ENCODE data around the gene FAM229A. TPM values are rescaled to one million over a fixed set of nuclear protein-coding genes. Genes with fewer than 3 reads are reported as not detected.

FAM229A gene
- total and polyA plus RNA-seq, 2 experiments from 2014 or later = 3.6 to 4.2 TPM

DNA sequence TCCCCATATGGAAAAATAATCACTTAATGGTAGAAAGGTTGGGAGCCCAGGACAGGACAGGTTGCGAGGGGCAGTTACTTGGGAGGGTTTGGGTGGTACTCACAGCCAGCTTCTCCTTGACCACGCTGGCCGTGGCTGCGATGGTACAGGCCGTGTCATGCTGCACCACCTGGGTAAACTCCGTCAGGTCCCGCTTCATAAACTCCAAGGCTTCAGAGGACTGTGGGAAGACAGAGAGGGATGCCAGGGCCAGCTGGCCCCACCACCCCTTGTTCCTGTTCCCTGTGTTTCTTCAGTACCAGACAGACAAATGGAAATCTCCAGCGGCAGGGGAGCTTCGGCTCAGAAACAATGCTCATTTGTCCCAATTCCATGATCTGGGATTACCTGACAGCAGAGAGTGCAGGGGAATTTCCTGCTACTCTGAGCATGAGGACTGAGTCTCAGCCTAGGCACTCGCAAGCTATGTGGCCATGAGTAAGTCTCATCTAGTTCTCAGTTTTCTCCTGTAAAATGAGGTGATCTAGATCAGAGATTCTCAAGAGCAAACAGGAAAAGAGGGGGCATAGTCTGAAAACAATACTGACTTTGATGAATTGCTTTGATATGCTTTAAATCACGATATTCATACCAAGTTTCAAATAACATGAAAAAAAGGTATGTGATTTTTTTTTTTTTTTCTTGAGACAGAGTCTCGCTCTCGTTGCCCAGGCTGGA lies 24.5 kb upstream of the FAM229A start:
- TF ChIP-seq EZH2phosphoT487 (IDR thresholded peaks at IDR 0.05; ENCODE audit: unreplicated experiment) = no peak
- TF ChIP-seq, protein P1, sequence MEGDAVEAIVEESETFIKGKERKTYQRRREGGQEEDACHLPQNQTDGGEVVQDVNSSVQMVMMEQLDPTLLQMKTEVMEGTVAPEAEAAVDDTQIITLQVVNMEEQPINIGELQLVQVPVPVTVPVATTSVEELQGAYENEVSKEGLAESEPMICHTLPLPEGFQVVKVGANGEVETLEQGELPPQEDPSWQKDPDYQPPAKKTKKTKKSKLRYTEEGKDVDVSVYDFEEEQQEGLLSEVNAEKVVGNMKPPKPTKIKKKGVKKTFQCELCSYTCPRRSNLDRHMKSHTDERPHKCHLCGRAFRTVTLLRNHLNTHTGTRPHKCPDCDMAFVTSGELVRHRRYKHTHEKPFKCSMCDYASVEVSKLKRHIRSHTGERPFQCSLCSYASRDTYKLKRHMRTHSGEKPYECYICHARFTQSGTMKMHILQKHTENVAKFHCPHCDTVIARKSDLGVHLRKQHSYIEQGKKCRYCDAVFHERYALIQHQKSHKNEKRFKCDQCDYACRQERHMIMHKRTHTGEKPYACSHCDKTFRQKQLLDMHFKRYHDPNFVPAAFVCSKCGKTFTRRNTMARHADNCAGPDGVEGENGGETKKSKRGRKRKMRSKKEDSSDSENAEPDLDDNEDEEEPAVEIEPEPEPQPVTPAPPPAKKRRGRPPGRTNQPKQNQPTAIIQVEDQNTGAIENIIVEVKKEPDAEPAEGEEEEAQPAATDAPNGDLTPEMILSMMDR (conservative IDR thresholded peaks at IDR 0.05; ENCODE audit: low read depth in 2 of 2) = no peak
- TF ChIP-seq POLR2AphosphoS5 (IDR thresholded peaks at IDR 0.05; ENCODE audit: low read depth) = no peak
- TF ChIP-seq ZNF114 (CRISPR knock-in tag; IDR thresholded peaks at IDR 0.05) = no peak
- TF ChIP-seq JUNB (IDR thresholded peaks at IDR 0.05; ENCODE audit: unreplicated experiment) = no peak
- no peak for TF ChIP-seq CREB1 (CRISPR knock-in tag; IDR thresholded peaks at IDR 0.05; ENCODE audit: low read depth)
- no peak for TF ChIP-seq NANOG (IDR thresholded peaks at IDR 0.05; ENCODE audit: borderline replicate concordance)
- no peak for TF ChIP-seq STAT1 (IDR thresholded peaks at IDR 0.05; ENCODE audit: unreplicated experiment)
- no peak for TF ChIP-seq ETS1 (IDR thresholded peaks at IDR 0.05)
- TF ChIP-seq, protein P2, sequence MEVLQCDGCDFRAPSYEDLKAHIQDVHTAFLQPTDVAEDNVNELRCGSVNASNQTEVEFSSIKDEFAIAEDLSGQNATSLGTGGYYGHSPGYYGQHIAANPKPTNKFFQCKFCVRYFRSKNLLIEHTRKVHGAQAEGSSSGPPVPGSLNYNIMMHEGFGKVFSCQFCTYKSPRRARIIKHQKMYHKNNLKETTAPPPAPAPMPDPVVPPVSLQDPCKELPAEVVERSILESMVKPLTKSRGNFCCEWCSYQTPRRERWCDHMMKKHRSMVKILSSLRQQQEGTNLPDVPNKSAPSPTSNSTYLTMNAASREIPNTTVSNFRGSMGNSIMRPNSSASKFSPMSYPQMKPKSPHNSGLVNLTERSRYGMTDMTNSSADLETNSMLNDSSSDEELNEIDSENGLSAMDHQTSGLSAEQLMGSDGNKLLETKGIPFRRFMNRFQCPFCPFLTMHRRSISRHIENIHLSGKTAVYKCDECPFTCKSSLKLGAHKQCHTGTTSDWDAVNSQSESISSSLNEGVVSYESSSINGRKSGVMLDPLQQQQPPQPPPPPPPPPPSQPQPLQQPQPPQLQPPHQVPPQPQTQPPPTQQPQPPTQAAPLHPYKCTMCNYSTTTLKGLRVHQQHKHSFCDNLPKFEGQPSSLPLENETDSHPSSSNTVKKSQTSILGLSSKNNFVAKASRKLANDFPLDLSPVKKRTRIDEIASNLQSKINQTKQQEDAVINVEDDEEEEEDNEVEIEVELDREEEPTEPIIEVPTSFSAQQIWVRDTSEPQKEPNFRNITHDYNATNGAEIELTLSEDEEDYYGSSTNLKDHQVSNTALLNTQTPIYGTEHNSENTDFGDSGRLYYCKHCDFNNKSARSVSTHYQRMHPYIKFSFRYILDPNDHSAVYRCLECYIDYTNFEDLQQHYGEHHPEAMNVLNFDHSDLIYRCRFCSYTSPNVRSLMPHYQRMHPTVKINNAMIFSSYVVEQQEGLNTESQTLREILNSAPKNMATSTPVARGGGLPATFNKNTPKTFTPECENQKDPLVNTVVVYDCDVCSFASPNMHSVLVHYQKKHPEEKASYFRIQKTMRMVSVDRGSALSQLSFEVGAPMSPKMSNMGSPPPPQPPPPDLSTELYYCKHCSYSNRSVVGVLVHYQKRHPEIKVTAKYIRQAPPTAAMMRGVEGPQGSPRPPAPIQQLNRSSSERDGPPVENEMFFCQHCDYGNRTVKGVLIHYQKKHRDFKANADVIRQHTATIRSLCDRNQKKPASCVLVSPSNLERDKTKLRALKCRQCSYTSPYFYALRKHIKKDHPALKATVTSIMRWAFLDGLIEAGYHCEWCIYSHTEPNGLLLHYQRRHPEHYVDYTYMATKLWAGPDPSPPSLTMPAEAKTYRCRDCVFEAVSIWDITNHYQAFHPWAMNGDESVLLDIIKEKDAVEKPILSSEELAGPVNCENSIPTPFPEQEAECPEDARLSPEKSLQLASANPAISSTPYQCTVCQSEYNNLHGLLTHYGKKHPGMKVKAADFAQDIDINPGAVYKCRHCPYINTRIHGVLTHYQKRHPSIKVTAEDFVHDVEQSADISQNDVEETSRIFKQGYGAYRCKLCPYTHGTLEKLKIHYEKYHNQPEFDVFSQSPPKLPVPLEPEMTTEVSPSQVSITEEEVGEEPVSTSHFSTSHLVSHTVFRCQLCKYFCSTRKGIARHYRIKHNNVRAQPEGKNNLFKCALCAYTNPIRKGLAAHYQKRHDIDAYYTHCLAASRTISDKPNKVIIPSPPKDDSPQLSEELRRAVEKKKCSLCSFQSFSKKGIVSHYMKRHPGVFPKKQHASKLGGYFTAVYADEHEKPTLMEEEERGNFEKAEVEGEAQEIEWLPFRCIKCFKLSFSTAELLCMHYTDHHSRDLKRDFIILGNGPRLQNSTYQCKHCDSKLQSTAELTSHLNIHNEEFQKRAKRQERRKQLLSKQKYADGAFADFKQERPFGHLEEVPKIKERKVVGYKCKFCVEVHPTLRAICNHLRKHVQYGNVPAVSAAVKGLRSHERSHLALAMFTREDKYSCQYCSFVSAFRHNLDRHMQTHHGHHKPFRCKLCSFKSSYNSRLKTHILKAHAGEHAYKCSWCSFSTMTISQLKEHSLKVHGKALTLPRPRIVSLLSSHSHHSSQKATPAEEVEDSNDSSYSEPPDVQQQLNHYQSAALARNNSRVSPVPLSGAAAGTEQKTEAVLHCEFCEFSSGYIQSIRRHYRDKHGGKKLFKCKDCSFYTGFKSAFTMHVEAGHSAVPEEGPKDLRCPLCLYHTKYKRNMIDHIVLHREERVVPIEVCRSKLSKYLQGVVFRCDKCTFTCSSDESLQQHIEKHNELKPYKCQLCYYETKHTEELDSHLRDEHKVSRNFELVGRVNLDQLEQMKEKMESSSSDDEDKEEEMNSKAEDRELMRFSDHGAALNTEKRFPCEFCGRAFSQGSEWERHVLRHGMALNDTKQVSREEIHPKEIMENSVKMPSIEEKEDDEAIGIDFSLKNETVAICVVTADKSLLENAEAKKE (CRISPR knock-in tag; IDR thresholded peaks at IDR 0.05) = no peak
- TF ChIP-seq EZH2 (IDR thresholded peaks at IDR 0.05; ENCODE audit: low read depth, unreplicated experiment) = no peak
- no peak for TF ChIP-seq ZNF331 (CRISPR knock-in tag; IDR thresholded peaks at IDR 0.05; ENCODE audit: low read depth)
- TF ChIP-seq, protein P3, sequence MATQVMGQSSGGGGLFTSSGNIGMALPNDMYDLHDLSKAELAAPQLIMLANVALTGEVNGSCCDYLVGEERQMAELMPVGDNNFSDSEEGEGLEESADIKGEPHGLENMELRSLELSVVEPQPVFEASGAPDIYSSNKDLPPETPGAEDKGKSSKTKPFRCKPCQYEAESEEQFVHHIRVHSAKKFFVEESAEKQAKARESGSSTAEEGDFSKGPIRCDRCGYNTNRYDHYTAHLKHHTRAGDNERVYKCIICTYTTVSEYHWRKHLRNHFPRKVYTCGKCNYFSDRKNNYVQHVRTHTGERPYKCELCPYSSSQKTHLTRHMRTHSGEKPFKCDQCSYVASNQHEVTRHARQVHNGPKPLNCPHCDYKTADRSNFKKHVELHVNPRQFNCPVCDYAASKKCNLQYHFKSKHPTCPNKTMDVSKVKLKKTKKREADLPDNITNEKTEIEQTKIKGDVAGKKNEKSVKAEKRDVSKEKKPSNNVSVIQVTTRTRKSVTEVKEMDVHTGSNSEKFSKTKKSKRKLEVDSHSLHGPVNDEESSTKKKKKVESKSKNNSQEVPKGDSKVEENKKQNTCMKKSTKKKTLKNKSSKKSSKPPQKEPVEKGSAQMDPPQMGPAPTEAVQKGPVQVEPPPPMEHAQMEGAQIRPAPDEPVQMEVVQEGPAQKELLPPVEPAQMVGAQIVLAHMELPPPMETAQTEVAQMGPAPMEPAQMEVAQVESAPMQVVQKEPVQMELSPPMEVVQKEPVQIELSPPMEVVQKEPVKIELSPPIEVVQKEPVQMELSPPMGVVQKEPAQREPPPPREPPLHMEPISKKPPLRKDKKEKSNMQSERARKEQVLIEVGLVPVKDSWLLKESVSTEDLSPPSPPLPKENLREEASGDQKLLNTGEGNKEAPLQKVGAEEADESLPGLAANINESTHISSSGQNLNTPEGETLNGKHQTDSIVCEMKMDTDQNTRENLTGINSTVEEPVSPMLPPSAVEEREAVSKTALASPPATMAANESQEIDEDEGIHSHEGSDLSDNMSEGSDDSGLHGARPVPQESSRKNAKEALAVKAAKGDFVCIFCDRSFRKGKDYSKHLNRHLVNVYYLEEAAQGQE (IDR thresholded peaks at IDR 0.05; ENCODE audit: unreplicated experiment) = no peak
- Histone ChIP-seq H3K36me3 (ENCODE audit: insufficient read depth) (peaks cover 39% of the 10 kb centered on the region), H3F3A (replicated peaks; ENCODE audit: low read depth) (no peaks in the 10 kb centered on the region)

More for the DNA sequence above, 24.5 kb upstream of the FAM229A start:
- H3K4me3 Mint-ChIP-seq = no peak overlapping the region
- Histone ChIP-seq H3K27me3 (ENCODE audit: insufficient read depth) (no peaks in the 10 kb centered on the region), H4K20me1 (replicated peaks; ENCODE audit: insufficient read depth) (peaks cover 13% of the 10 kb centered on the region), H3K4me1 (ENCODE audit: insufficient read depth) (no peaks in the 10 kb centered on the region), H3K9me2 (ENCODE audit: insufficient read depth) (no peaks in the 10 kb centered on the region), H3K4me2 (no peak overlapping the region), H3K27ac (ENCODE audit: low read depth) (no peak overlapping the region), H3K4me3 (no peak overlapping the region), H2AFZ (no peak overlapping the region), H3K79me2 (replicated peaks; ENCODE audit: insufficient read depth) (peaks cover 13% of the 10 kb centered on the region; the same call in 1 of the 2 replicates)
- peaks cover 5% of the 10 kb centered on the region for H3K27me3 Mint-ChIP-seq (ENCODE audit: insufficient read depth, low read depth, poor library complexity)
- peaks cover 50% of the 10 kb centered on the region for H3K36me3 Mint-ChIP-seq (ENCODE audit: low read depth)
- no peak for ATAC-seq
- H3K9me3 Mint-ChIP-seq = no peaks in the 10 kb centered on the region
- H3K4me1 Mint-ChIP-seq = no peaks in the 10 kb centered on the region
- no peak for DNase-seq (ENCODE audit: low spot score)
- no peak overlapping the region for H3K27ac Mint-ChIP-seq

Measured in GM23338 (cell line).